Astrocyte of the cerebellum (primary cell): ENCODE measurements around the gene HSPBP1.

Experiments used
- DNase-seq: peaks from one replicate; pipeline ENCODE4 v3.0.0-alpha.2; 2011; ENCODE audit warnings: low read depth
- H3K4me3 ChIP-seq: 2 replicates; pipeline ENCODE4 v1.5.1; 2011; ENCODE audit warnings: mild to moderate bottlenecking, low read depth, low read length, moderate library complexity
- in situ Hi-C: cut with HindIII; loops from 2 replicates; pipeline ENCODE4 v1.10.0; 2017; ENCODE audit warnings: low sequenced_read_pairs
- TF ChIP-seq, protein P1 (sequence below): IDR thresholded peaks from 2 replicates; pipeline ENCODE4 v1.5.1; 2012; ENCODE audit warnings: low read length, low read depth, moderate library complexity, mild to moderate bottlenecking; ENCODE audit errors: missing control alignments

Gene HSPBP1

DNA sequence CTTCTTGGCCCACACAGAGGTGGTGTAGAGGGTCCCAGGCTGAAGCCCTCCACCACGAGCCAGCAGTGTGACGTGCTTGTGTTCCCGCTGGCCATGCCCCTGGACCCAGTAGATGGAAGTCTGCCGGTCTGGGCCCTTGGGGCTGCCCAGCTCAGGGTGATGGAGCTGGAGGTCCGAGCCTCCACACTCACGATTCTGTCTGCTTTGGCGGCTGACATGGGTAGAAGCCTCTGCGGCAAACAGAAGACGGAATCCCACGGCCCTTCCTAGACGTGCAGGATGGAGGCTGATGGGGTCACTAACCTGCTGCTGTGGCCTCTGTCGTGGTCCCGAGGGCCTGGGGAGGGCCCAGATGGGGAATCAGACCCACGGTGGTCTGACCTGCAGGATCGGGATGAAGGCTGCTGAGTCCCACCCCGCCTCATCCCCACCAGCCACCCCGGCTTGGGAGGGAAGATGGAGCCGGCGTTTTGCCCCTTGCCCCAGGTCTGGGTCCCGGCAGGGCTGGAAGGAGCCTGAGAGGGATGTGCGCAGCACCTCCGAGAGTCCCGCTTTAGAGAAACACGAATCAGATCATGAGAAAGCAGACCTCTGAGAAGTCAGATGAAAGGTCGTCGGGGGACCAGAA is 55.8 kb downstream of the HSPBP1 start:
- no peak for DNase-seq
- in situ Hi-C loops, result no loop called here
- H3K4me3 ChIP-seq, result no peak overlapping the region
- TF ChIP-seq, protein P1, sequence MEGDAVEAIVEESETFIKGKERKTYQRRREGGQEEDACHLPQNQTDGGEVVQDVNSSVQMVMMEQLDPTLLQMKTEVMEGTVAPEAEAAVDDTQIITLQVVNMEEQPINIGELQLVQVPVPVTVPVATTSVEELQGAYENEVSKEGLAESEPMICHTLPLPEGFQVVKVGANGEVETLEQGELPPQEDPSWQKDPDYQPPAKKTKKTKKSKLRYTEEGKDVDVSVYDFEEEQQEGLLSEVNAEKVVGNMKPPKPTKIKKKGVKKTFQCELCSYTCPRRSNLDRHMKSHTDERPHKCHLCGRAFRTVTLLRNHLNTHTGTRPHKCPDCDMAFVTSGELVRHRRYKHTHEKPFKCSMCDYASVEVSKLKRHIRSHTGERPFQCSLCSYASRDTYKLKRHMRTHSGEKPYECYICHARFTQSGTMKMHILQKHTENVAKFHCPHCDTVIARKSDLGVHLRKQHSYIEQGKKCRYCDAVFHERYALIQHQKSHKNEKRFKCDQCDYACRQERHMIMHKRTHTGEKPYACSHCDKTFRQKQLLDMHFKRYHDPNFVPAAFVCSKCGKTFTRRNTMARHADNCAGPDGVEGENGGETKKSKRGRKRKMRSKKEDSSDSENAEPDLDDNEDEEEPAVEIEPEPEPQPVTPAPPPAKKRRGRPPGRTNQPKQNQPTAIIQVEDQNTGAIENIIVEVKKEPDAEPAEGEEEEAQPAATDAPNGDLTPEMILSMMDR, result no peak

DNA sequence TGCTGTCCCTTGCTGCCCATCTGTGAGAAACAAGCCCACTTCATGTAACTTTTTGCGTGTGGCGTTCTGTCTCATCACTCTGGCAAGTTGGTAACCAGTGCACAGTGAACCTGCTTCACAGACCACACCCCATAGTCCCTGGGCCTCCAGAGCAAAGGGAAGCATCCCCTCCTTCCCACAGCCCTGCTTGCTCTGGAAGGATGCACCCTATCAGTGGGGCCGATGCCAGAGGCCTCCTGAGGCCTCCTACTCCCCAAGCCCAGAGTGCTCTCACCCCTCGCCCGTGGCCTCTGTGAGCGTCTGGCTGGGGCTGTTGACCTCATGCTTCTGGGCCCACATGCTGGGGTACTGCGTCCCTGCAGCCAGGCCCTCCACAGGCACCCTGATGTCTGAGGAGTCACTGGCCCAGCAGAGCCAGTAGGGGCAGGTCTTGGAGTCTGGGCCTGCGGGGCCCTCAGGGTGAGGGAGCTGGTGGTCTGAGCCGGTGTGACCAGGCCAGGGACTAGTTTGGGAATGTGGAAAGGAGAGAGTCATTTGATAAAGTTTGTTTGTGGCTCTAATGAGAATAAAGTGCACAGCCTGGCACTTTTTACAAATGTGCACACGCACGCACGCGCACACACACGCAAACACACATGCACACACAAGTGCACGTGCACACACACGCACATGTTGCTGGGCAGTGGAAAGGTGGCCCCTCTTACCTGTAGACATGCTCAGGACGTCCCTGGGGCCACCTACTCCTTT is 56.4 kb downstream of the HSPBP1 start:
- DNase-seq, result no peak
- no peak overlapping the region for H3K4me3 ChIP-seq
- TF ChIP-seq, protein P1, result no peak
- in situ Hi-C loops, result no loop called here

DNA sequence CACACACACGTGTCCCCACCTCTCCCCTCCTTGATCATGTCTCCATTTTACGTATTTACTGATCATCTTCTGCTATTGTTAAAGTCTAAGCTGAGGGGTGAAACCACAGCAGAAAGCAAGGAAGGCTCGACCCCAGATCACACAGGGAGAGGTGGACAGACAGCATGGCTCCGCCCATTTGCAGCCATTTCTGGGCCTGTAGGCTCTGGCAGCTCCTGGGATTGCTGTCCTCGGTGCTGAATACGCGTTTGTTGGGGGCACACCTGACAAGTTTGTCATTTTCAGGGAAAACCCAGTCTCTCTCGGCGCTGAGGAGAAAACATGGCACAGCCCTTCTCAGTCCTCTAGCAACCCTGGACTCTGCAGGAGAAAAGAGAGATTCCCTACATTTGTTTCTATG is 59.4 kb downstream of the HSPBP1 start:
- DNase-seq, result no peak
- TF ChIP-seq, protein P1, result no peak
- no peak overlapping the region for H3K4me3 ChIP-seq
- in situ Hi-C loops, result no loop called here

DNA sequence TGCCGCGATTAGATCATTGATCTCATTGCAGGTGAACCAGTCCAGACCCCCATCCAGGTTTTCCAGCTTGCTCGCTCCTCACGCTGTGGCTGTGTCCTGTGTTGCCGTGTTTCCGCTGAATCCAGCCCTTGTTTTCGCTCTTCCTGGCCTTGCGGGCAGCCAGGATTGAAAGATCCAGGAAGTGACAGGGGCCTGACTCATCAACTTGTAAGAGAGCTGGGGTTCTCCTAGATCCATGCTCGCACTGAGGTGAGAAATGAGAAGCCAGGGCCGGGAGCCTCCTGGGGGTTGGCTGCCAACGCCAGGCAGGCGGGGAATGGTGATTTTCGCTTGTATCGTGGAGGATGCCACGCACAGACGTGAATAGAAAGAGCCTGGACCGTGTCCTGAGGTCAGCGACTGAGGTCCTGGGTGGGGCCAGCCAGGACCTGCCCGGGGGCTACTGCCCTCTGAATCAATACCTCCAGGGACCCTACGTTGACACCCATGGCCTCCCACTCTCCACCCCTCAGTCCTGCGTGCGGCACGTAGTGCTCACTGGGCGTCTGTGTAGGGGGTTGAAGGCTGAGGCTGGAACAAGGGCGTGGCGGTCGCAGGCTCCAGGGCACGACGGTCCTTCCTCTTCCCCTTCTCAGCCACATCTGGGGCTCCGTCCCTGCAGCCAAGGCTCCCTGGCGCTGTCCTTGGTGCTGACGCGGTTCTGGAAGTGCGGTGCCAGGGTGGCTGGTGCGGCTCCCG is 63.3 kb downstream of the HSPBP1 start:
- peak; percentile 99 for DNase-seq
- in situ Hi-C loops, result loop anchor here (5.0 kb wide), 1 partner anchor 44 kb away; no protein-coding TSS in a partner anchor
- TF ChIP-seq, protein P1, result no peak
- peak overlapping the region; percentile 45 for H3K4me3 ChIP-seq

DNA sequence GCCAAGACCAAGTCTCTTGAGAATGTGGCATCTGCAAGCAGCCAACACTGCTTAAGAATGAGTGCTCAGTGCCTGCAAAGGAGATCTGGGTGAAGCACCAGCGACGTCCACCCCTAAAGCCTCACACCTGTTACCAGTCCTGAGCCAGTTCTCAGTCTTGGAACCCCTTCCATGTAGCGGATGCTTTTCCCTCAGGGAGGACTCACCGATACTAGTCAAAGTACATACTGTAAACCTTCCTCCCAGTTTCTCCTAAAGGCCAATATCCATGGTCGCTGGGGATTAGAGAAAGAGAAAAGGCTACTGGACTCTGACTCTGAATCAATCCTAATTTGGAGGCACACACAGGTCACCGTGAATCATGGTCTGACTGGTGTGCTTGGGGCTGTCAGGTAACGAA is 66.4 kb downstream of the HSPBP1 start:
- TF ChIP-seq, protein P1, result no peak
- in situ Hi-C loops, result no loop called here
- DNase-seq, result no peak
- H3K4me3 ChIP-seq, result no peak overlapping the region

DNA sequence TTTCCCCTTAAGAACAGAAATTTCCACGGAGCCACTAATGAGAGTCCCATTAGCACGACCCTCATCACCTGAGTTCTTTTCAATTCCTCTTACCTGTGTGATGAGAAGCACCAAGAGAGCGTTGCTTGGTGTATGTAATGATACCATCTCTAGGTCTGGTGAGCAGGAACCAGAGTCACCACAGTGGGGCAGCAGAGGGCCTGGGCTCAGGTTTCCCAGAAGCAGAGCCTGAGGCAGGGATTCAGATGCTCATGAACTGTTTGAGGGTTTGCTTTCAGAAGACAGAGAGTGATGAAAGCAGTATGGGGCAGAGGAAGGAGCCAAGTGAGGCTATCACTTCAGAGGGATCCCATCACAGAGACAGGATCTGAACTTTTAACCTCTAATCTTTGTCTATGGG is 67.5 kb downstream of the HSPBP1 start:
- DNase-seq, result no peak
- in situ Hi-C loops, result no loop called here
- TF ChIP-seq, protein P1, result peak; percentile 25
- no peak overlapping the region for H3K4me3 ChIP-seq
